Stimulated activated CD8-positive, alpha-beta memory T cell treated with anti-CD3 and anti-CD28 coated beads, Interleukin-7, amount 100 ng/mL, for 4 hours (primary cell): ENCODE measurements around the gene PTPRE.

ENCODE experiments used
- DNase-seq, 2 donors: peaks; one replicate each; pipeline ENCODE4 v3.0.0-alpha.2; 2020; ENCODE audit warnings: low read depth in 2 of 2

The PTPRE gene

GRCh38 chr10:127952918-127953317 lies 46.0 kb downstream of the PTPRE start:
- DNase-seq, result no peak

- no peak for DNase-seq
Observed at GRCh38 chr10:127953876-127954275, 47.0 kb downstream of the PTPRE start.

- DNase-seq, result no peak
Observed at GRCh38 chr10:127959428-127959827, 52.5 kb downstream of the PTPRE start.

GRCh38 chr10:127961071-127961470 lies 54.2 kb downstream of the PTPRE start:
- no peak for DNase-seq

- no peak for DNase-seq
Observed at GRCh38 chr10:127962205-127962604, 55.3 kb downstream of the PTPRE start.

GRCh38 chr10:127963136-127963535 lies 56.2 kb downstream of the PTPRE start:
- no peak for DNase-seq

- DNase-seq, result no peak
Observed at GRCh38 chr10:127964621-127965020, 57.7 kb downstream of the PTPRE start.

- DNase-seq, result no peak
Observed at GRCh38 chr10:127966875-127967274, 60.0 kb downstream of the PTPRE start.

GRCh38 chr10:127968027-127968441 lies 61.1 kb downstream of the PTPRE start:
- no peak for DNase-seq

- DNase-seq, result no peak
Observed at GRCh38 chr10:127968659-127969058, 61.8 kb downstream of the PTPRE start.

GRCh38 chr10:127971101-127971946 lies 64.4 kb downstream of the PTPRE start:
- no peak for DNase-seq

GRCh38 chr10:127971963-127972615 lies 65.2 kb downstream of the PTPRE start:
- no peak for DNase-seq

GRCh38 chr10:127972751-127973357 lies 66.0 kb downstream of the PTPRE start:
- no peak for DNase-seq

- no peak for DNase-seq
Observed at GRCh38 chr10:127973791-127974311, 66.9 kb downstream of the PTPRE start.

- no peak for DNase-seq
Observed at GRCh38 chr10:127974911-127975310, 68.0 kb downstream of the PTPRE start.

GRCh38 chr10:127976286-127976685 lies 69.4 kb downstream of the PTPRE start:
- DNase-seq, result no peak

- no peak for DNase-seq
Observed at GRCh38 chr10:127976701-127977356, 69.9 kb downstream of the PTPRE start.

- DNase-seq, result no peak
Observed at GRCh38 chr10:127977357-127978009, 70.6 kb downstream of the PTPRE start.

GRCh38 chr10:127978481-127978880 lies 71.6 kb downstream of the PTPRE start:
- no peak for DNase-seq

GRCh38 chr10:127979045-127979444 lies 72.1 kb downstream of the PTPRE start:
- no peak for DNase-seq

- no peak for DNase-seq
Observed at GRCh38 chr10:127979566-127979965, 72.7 kb downstream of the PTPRE start.
